Stimulated activated CD4-positive, alpha-beta T cell treated with anti-CD3 and anti-CD28 coated beads, Interleukin-15, amount 100 ng/mL, for 1 hour (primary cell): ENCODE results near the gene CHID1.

Experiments used
- DNase-seq, 2 donors: peaks; one replicate each; pipeline ENCODE4 v3.0.0-alpha.2; 2020; ENCODE audit warnings: low read depth in 1 of 2, low spot score in 1 of 2

Gene CHID1

DNA sequence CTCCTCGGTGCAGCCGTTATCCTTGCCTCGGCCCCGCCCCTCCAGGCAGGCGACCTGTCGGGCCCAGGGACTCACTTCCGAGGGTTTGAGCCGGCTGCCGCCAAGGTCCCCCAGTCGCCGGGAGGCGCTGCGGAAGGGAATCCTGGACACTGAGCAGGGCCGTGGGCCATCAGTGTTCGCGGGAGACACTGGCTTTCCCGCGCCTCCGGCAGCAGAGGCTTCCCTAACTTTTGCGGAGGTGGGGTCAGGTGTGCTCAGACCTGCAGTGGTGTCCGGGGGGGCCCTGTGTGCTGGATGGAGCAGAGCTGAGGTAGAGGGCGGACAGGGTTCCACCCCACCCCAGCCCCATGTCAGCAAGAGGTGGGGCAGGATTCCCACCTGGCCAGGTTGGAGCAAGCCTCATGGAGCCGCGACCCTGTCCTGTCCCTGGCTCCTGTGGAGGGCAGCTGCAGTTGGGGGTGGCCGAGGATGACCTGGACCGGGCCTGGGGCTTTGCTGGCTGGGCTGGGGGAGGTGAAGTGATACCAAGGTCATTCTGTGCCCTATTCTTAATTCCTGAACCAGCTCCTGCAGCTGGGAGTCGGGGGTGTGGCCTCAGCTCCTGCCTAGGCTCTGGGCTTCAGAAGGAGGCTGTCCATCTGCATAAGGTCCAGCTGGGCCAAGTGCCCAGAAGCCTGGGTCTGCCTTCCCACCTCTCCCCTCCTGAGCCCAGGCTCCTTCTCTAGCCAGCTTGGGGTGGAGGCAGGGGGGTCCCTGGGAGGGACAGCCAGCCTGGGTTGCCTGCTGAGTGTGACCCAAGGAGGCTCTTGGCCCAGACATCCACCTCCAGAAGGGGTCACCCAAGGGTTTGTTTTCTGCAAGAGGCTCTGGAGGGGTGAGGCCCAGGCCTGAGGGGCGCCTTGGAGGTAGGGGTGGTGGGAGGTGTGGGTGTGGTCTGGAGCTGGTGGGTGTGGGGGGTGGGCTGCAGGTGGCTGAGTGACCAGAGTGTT lies 59.5 kb downstream of the CHID1 start:
- no peak for DNase-seq

GRCh38 chr11:849951-850774 lies 60.4 kb downstream of the CHID1 start:
- DNase-seq, result no peak

GRCh38 chr11:849104-849824 lies 61.3 kb downstream of the CHID1 start:
- no peak for DNase-seq

DNA sequence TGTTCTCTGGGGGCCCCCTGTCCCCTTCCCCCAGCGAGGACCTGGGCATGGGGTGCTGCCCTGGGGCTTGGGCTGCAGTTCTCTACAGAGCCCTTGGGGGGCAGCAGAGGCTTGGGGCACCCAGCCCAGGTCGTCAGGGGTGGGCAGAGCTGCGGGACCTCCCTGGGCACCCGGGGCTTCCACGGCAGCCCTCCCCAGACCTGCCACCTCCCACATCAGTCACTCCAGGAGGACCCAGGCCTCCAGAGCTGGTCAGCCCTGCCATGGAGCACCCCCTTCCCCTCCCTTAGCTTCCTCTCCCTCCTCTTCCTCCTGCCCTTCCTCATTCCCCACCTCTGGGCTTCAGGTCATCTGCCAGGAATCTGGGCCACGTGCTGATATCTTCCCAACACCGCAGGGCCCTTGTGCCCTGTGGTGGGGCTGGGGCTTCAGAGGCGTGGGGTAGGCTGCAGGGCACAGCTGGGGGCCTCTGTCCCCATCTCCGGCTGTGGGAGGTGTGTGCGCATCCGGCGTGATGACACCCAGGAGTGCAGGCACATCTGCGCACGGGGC lies 62.2 kb downstream of the CHID1 start:
- DNase-seq, result peak; percentile 32 to 56

- DNase-seq, result no peak
Observed at GRCh38 chr11:847876-848275, 62.7 kb downstream of the CHID1 start.

GRCh38 chr11:846496-847098 lies 64.0 kb downstream of the CHID1 start:
- DNase-seq, result no peak

DNA sequence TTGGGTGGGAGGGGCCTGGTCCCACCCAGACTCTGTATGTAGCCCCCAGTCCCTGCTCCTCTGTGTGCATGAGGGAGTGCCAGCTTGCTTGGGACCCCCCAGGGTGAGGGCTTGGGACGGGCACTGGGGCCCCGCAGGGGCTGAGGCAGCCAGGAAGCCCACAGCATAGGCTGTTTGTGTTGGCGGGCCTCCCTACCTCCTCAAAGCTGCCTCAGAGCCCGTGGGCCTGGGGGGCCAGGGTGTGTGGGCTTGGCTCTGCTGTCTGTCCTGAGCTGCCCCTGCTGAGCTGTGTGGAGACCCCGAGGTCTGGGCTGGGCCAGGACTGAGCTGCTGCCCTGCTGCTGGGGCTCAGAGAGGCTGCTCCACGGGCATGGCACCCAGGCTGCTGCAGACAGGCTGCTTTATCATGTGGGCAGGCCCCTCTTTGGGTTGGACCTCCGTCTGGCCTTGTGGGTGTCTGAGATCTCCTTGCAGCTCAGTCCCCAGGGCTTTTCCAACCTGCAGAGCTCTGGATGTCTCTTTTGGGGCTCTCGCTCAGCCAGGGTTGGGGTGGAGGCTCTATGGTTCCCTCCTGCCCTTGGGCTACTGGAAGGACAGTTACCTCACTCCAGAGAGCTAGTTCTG lies 64.6 kb downstream of the CHID1 start:
- DNase-seq, result no peak

- no peak for DNase-seq
Observed at GRCh38 chr11:844693-845644, 65.6 kb downstream of the CHID1 start.

DNA sequence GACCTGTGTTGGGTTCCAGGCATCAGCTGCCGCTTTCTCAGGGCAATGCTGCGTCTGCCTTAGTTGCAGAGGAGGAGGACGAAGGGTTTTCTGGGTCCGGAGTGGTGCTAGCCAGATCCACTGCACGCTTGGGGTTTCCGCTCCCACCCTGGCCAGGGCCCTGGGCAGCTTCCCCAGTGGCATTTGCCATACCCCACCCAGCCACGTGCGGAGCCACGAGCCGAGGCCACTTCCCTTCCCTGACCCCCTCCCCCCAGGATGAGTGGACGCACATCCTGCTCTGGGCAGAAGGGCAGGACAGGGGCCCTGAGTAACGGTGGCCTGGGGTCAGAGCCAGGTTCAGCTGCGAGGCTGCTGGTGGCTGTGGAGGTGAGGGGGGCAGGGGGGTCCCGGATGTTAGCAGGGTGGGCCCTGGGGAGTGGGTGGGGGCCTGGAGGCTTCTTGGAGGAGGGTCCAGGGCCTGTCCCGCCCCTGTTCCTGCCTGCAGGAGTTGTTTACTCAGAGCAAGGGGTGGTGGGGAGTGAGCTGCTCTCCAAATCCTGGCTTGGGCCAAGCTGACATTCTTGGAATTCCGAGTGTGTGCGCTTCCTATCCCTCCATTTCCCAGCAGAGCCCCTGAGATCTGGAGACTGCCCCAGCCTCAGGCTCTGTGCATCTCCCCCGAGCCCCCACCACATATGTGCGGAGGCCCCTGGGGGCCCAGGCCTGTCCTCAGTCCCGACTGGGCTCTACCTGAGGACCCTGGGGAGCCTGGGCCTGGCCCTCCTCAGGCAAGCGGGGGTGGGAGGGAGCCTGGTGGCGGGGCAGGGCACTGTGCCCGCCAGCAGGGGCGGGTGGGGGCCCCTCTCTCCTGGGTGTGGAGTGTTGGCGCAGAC lies 66.6 kb downstream of the CHID1 start:
- DNase-seq, result no peak

GRCh38 chr11:843086-843734 lies 67.4 kb downstream of the CHID1 start:
- no peak for DNase-seq

DNA sequence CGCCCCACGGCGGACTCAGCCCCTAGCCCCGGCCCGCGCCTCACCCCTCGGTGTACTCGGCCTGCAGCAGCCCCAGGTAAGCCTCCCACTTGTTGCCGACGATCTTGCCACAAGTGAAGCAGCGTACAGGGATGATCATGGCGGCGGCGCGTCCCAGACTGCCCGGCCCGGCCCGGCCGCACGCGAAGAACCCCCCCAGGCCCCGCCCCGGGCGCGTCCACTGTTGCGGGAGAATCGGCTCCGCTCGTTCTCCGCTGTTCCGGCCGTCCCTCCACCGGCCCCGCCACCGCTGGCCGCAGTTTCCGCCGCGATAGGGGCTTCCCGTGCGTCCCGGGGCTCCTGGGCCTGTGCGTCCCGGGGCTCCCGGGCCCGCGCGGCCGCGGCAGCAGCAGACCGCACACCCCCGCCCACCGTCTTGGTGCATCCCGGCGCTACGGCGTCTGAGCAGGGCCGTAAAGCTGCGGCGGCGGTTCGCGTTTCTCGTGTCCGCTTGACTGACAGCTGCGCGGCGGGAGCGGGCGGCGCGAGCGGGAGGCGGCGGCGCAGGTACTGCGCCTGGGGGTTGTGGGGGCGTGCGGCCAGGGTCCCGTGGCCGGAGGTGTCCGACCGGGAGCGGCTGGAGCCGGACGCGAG lies 68.1 kb downstream of the CHID1 start, which contains the start of the genes POLR2L and TSPAN4:
Gene POLR2L (minus strand): TSS at position 160 of the 633 bp plus-strand sequence. CDS start 21 bp downstream, at position 139.
Gene TSPAN4 (plus strand): TSS at position 483 of the 633 bp plus-strand sequence. CDS start 7,453 bp downstream, outside the sequence.
- peak; percentile 77 to 88 for DNase-seq

GRCh38 chr11:841981-842369 lies 68.6 kb downstream of the CHID1 start:
- DNase-seq, result no peak

GRCh38 chr11:839875-840617 lies 70.6 kb downstream of the CHID1 start:
- DNase-seq, result no peak

DNA sequence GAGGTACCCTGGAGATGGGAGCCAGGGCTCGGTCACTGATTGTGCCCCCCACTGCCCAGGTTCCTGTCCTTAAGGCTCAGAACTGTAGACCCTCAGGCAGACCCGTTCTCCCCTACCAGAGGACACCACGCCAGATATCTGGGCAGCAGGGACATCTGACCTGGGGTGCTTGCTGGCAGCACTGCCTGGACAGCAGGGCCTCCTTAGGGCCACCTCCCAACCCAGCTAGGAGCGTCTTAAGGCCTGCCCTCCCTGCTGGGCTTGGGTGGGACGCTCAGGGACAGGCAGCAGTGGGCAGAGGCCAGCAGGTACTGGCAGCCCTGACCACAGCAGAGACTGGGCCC lies 71.4 kb downstream of the CHID1 start:
- no peak for DNase-seq

DNA sequence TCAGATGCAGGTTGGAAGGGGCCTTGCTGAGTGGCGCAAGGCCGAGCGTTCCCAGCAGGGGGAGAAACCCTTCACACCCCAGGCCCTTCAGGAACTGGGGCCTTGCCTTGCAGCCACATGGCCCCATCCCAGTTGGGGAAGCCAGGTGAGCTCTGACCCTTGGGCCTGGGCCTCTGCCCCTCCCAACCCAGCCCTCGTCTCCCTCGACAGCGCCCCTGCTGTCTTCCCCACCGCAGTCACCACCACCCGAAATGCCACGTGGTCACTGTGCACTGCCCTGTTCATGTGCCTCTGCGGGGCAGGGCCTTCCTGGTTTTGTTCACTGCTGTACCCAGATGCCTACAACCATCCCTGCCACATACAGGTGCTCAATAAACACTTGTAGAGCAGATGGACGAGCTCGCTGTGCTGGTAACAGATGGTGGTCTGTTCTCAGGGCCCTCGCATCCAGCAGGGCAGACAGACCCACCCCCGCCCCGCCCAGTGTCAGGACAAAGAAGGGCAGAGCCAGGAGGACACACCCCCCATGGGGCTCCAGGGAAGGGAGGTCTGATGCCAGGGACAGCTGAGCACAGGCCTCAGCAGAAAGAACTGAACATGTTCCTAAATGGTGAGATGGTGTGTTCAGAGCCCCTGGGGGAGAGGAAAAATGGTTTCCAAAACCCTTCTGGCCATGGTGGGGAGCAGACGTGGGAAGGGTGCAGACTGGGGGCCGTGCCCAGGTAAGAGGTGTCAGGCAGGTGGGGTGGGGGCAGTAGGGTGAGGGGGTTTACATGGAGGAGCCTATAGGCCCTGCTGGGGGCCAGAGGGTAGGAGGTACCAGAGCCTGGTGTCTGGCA lies 72.0 kb downstream of the CHID1 start:
- no peak for DNase-seq

DNA sequence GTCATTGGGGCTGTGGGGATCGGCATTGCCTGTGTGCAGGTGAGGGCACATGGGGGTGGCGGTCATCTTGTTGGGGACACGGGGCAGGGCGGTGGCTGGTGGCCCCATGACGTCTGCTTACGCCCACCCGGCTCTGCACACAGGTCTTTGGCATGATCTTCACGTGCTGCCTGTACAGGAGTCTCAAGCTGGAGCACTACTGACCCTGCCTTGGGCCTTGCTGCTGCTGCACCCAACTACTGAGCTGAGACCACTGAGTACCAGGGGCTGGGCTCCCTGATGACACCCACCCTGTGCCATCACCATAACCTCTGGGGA lies 72.7 kb downstream of the CHID1 start:
- DNase-seq, result no peak
